H1 (cell line): ENCODE measurements around the gene BEND4. TPM values are rescaled to one million over a fixed set of nuclear protein-coding genes. Genes with fewer than 3 reads are reported as not detected.

Experiments
- CTCF ChIA-PET: fragments of 300-600 bp; sonication (Branson Sonifier 250); formaldehyde crosslinking; loops from one replicate; lab custom pipeline; 2021; ENCODE audit not compliant: partially characterized antibody; lab: Charles Lee
- POLR2A ChIA-PET: fragments of 300-600 bp; sonication (Branson Sonifier 250); formaldehyde crosslinking; loops from one replicate; lab custom pipeline; 2021; ENCODE audit warnings: inconsistent platforms; ENCODE audit not compliant: partially characterized antibody; lab: Charles Lee
- DNase-seq, 2 experiments: peaks; one replicate each; pipeline versions ENCODE4 v3.0.0 to v3.0.0-alpha.2; 2010 to 2022; ENCODE audit warnings: low spot score in 2 of 2, low read depth in 1 of 2, mixed read lengths in 1 of 2
- FAIRE-seq: peaks from 2 replicates; lab custom pipeline; 2011; peaks lifted over from hg19 to GRCh38; lab: Jason Lieb, UNC
- H2AFZ ChIP-seq: 2 replicates; pipeline ENCODE4 v1.8.1; 2012; ENCODE audit warnings: low read length, inconsistent platforms
- H2AK5ac ChIP-seq: 2 replicates; pipeline ENCODE4 v1.6.1; 2013; ENCODE audit warnings: low read depth, low read length
- H2BK120ac ChIP-seq: replicated peaks from 2 replicates; pipeline ENCODE3; 2013; ENCODE audit warnings: low read depth, low read length, inconsistent platforms
- H2BK12ac ChIP-seq: 2 replicates; pipeline ENCODE4 v1.6.1; 2013; ENCODE audit warnings: low read depth, low read length
- H2BK15ac ChIP-seq: 2 replicates; pipeline ENCODE4 v1.6.1; 2013; ENCODE audit warnings: low read length
- H2BK20ac ChIP-seq: 2 replicates; pipeline ENCODE4 v1.6.1; 2013; ENCODE audit warnings: low read length
- H2BK5ac ChIP-seq: 2 replicates; pipeline ENCODE4 v1.6.1; 2013; ENCODE audit warnings: low read depth, low read length
- H3K14ac ChIP-seq: 2 replicates; pipeline ENCODE4 v1.6.1; 2013; ENCODE audit warnings: inconsistent platforms; ENCODE audit not compliant: insufficient read length
- H3K18ac ChIP-seq: 2 replicates; pipeline ENCODE4 v1.6.1; 2013; ENCODE audit warnings: low read length; ENCODE audit errors: extremely low read depth
- H3K23ac ChIP-seq: 2 replicates; pipeline ENCODE4 v1.6.1; 2013; ENCODE audit warnings: inconsistent platforms; ENCODE audit not compliant: insufficient read length
- H3K23me2 ChIP-seq: 2 replicates; pipeline ENCODE4 v1.6.1; 2013; ENCODE audit warnings: low read depth, low read length
- H3K27ac ChIP-seq: 2 replicates; pipeline ENCODE4 v1.6.1; 2011; ENCODE audit warnings: low read depth, low read length, inconsistent platforms
- H3K27me3 ChIP-seq, 4 experiments: replicated peaks in 1 of 4; 1 replicate in 1 of 4; 2 replicates in 3 of 4; pipeline versions ENCODE4 v1.6.1 to v1.8.1; 2011 to 2013; ENCODE audit warnings: low read length in 3 of 4, mild to moderate bottlenecking in 3 of 4, inconsistent platforms in 2 of 4, mixed read lengths in 2 of 4, moderate library complexity in 1 of 4; ENCODE audit not compliant: control insufficient read depth in 3 of 4, insufficient read depth in 3 of 4; ENCODE audit errors: extremely low read depth in 1 of 4
- H3K36me3 ChIP-seq, 4 experiments: 2 replicates each; pipeline versions ENCODE4 v1.6.1 to v1.8.1; 2011 to 2013; ENCODE audit warnings: mild to moderate bottlenecking in 4 of 4, low read length in 3 of 4, moderate library complexity in 2 of 4, control low read depth in 1 of 4, inconsistent platforms in 1 of 4; ENCODE audit not compliant: insufficient read depth in 4 of 4, control insufficient read depth in 2 of 4
- H3K4ac ChIP-seq: replicated peaks from 2 replicates; pipeline ENCODE3; 2013; ENCODE audit warnings: low read length, low read depth, mixed read lengths, inconsistent platforms; ENCODE audit not compliant: insufficient read length
- H3K4me1 ChIP-seq, 4 experiments: replicated peaks in 1 of 4; 1 replicate in 1 of 4; 2 replicates in 3 of 4; pipeline versions ENCODE4 v1.6.1 to v1.8.1; 2011 to 2013; ENCODE audit warnings: low read length in 3 of 4, inconsistent platforms in 2 of 4, mixed read lengths in 1 of 4; ENCODE audit not compliant: insufficient read depth in 4 of 4, control insufficient read depth in 3 of 4
- H3K4me2 ChIP-seq, 2 experiments: 2 replicates each; pipeline versions ENCODE4 v1.6.1 to v1.8.1; 2011 to 2013; ENCODE audit warnings: low read depth in 2 of 2, low read length in 2 of 2, control low read depth in 1 of 2, inconsistent platforms in 1 of 2, mild to moderate bottlenecking in 1 of 2; ENCODE audit not compliant: insufficient read depth in 1 of 2
- H3K4me3 ChIP-seq, 4 experiments: fragments of 200-600, 300-600 bp in 1 of 4; sonication (generic), shearing (Covaris generic), sonication (Bioruptor Twin) in 1 of 4; 2 replicates each; pipeline versions ENCODE4 v1.5.1 to v1.8.1; 2011 to 2016; ENCODE audit warnings: low read length in 4 of 4, low read depth in 3 of 4, control low read depth in 2 of 4, inconsistent platforms in 2 of 4, mild to moderate bottlenecking in 2 of 4, mixed read lengths in 1 of 4, moderate library complexity in 1 of 4; ENCODE audit not compliant: insufficient read depth in 2 of 4; ENCODE audit errors: extremely low read depth in 1 of 4
- H3K56ac ChIP-seq: replicated peaks from 2 replicates; pipeline ENCODE3; 2013; ENCODE audit warnings: low read depth, mild to moderate bottlenecking, mixed read lengths, low read length, inconsistent platforms; ENCODE audit not compliant: insufficient read length
- H3K79me1 ChIP-seq: 2 replicates; pipeline ENCODE4 v1.6.1; 2013; ENCODE audit warnings: low read depth, low read length, control low read depth
- H3K79me2 ChIP-seq, 2 experiments: 2 replicates each; pipeline versions ENCODE4 v1.6.1 to v1.8.1; 2012 to 2013; ENCODE audit warnings: low read length in 2 of 2, mild to moderate bottlenecking in 2 of 2, inconsistent platforms in 1 of 2; ENCODE audit not compliant: insufficient read depth in 2 of 2, control insufficient read depth in 1 of 2
- H3K9ac ChIP-seq, 4 experiments: replicated peaks in 1 of 4; 1 replicate in 1 of 4; 2 replicates in 3 of 4; pipeline versions ENCODE4 v1.6.1 to v1.8.1; 2011 to 2013; ENCODE audit warnings: low read depth in 3 of 4, low read length in 3 of 4, control low read depth in 2 of 4, mild to moderate bottlenecking in 2 of 4, moderate library complexity in 2 of 4, inconsistent platforms in 1 of 4; ENCODE audit errors: extremely low read depth in 1 of 4
- H3K9me3 ChIP-seq, 2 experiments: 2 replicates each; pipeline versions ENCODE4 v1.6.1 to v1.8.1; 2012 to 2013; ENCODE audit warnings: mild to moderate bottlenecking in 2 of 2, moderate library complexity in 2 of 2, control low read depth in 1 of 2, inconsistent platforms in 1 of 2, low read depth in 1 of 2, low read length in 1 of 2, mixed read lengths in 1 of 2; ENCODE audit not compliant: insufficient read depth in 2 of 2
- H4K20me1 ChIP-seq, 2 experiments: replicated peaks in 1 of 2; 2 replicates each; pipeline versions ENCODE3 to v1.8.1; 2011 to 2013; ENCODE audit warnings: inconsistent platforms in 2 of 2, low read length in 2 of 2, mild to moderate bottlenecking in 1 of 2; ENCODE audit not compliant: insufficient read depth in 2 of 2, control insufficient read depth in 1 of 2
- H4K5ac ChIP-seq: 2 replicates; pipeline ENCODE4 v1.6.1; 2013; ENCODE audit warnings: low read length, low read depth, mixed read lengths, inconsistent platforms; ENCODE audit not compliant: insufficient read length
- H4K8ac ChIP-seq: 2 replicates; pipeline ENCODE4 v1.8.0; 2013; ENCODE audit warnings: mild to moderate bottlenecking, moderate library complexity, low read length, inconsistent platforms; ENCODE audit not compliant: insufficient read depth; ENCODE audit errors: extremely low read depth
- H4K91ac ChIP-seq: replicated peaks from 2 replicates; pipeline ENCODE3; 2013; ENCODE audit warnings: low read length, mixed read lengths, inconsistent platforms; ENCODE audit not compliant: insufficient read length
- BCL11A ChIP-seq, 2 experiments: IDR thresholded peaks; one replicate each; pipeline ENCODE4 v1.6.1; 2011; ENCODE audit warnings: low read depth in 2 of 2, low read length in 2 of 2, mild to moderate bottlenecking in 2 of 2
- CTBP2 ChIP-seq: IDR thresholded peaks from 2 replicates; pipeline ENCODE4 v1.7.0; 2011; ENCODE audit warnings: borderline replicate concordance, mild to moderate bottlenecking, moderate library complexity, mixed read lengths, low read length; ENCODE audit not compliant: insufficient read depth, insufficient read length
- EGR1 ChIP-seq: IDR thresholded peaks from 2 replicates; pipeline ENCODE4 v1.6.1; 2011; ENCODE audit warnings: low read depth, low read length, borderline replicate concordance
- EP300 ChIP-seq, 2 experiments: IDR thresholded peaks; 1 replicate in 1 of 2; 2 replicates in 1 of 2; pipeline ENCODE4 v1.6.1; 2011 to 2012; ENCODE audit warnings: low read depth in 2 of 2, low read length in 2 of 2, mild to moderate bottlenecking in 2 of 2, borderline replicate concordance in 1 of 2, inconsistent platforms in 1 of 2, moderate library complexity in 1 of 2
- FOSL1 ChIP-seq: IDR thresholded peaks from 2 replicates; pipeline ENCODE4 v1.6.1; 2011; ENCODE audit warnings: mild to moderate bottlenecking, low read depth, low read length, moderate library complexity; ENCODE audit not compliant: insufficient read depth
- KDM1A ChIP-seq: fragments of 200-600, 300-600 bp; sonication (generic); IDR thresholded peaks from 2 replicates; pipeline ENCODE4 v1.7.1; 2016; ENCODE audit warnings: mild to moderate bottlenecking, low read length, borderline replicate concordance
- POU5F1 ChIP-seq: IDR thresholded peaks from 2 replicates; pipeline ENCODE4 v1.6.1; 2011; ENCODE audit warnings: low read depth, mild to moderate bottlenecking, low read length, moderate library complexity
- RAD21 ChIP-seq, 2 experiments: IDR thresholded peaks in 1 of 2; conservative IDR thresholded peaks in 1 of 2; 2 replicates each; pipeline ENCODE4 v1.6.1; 2011; ENCODE audit warnings: low read depth in 2 of 2, low read length in 2 of 2, improper control_type of control experiment in 1 of 2, inconsistent platforms in 1 of 2, mild to moderate bottlenecking in 1 of 2, moderate library complexity in 1 of 2
- RFX5 ChIP-seq: IDR thresholded peaks from 2 replicates; pipeline ENCODE4 v1.6.1; 2011; ENCODE audit warnings: low read depth, low read length, improper control_type of control experiment, borderline replicate concordance
- SP2 ChIP-seq: IDR thresholded peaks from 2 replicates; pipeline ENCODE4 v1.6.1; 2012; ENCODE audit warnings: mild to moderate bottlenecking, low read length, inconsistent platforms
- SP4 ChIP-seq: IDR thresholded peaks from 2 replicates; pipeline ENCODE4 v1.6.1; 2012; ENCODE audit warnings: low read length, inconsistent platforms
- TBP ChIP-seq: IDR thresholded peaks from 2 replicates; pipeline ENCODE4 v1.6.1; 2011; ENCODE audit warnings: low read depth, low read length, improper control_type of control experiment
- ZNF274 ChIP-seq: IDR thresholded peaks from 2 replicates; pipeline ENCODE4 v1.7.0; 2012; ENCODE audit warnings: low read length, borderline replicate concordance; ENCODE audit errors: extremely low read depth
- WGBS, 2 experiments: shearing (Covaris generic) in 1 of 2; methylation state at CpG; one replicate each; pipeline versions ENCODE4 v1.1.6 to v1.1.7; 2013 to 2015; ENCODE audit warnings: low lambda C conversion rate in 2 of 2, mixed read lengths in 2 of 2, inconsistent platforms in 1 of 2, low coverage in 1 of 2, missing lambda C conversion rate in 1 of 2; ENCODE audit not compliant: insufficient replicate concordance in 2 of 2, insufficient coverage in 1 of 2, insufficient read length in 1 of 2; ENCODE audit errors: extremely low coverage in 1 of 2, missing lambda C conversion rate in 1 of 2; 5-methylcytosine and 5-hydroxymethylcytosine counted together
- polyA plus RNA-seq, 7 experiments: library from polyadenylated mRNA; depleted of rRNA in 3 of 7; stranded (reverse) in 5 of 7; unstranded in 2 of 7; fragments of >200 nt in 5 of 7; fragments of 200-250 nt in 2 of 7; gene quantifications; 1 replicate in 5 of 7; 2 replicates in 1 of 7; 4 replicates in 1 of 7; pipeline versions ENCODE4 v1.2.1 to v1.2.3, GENCODE V29; 2011 to 2013; ENCODE audit warnings: missing spikeins in 2 of 7, mixed read lengths in 2 of 7
- total RNA-seq: library from RNA; stranded (reverse); fragmentation: NEBNext Ultra II Directional; extraction: Animal tissue kit (Norgen Biotek cat#: 25700); gene quantifications from 2 replicates; pipeline ENCODE4 v1.2.1, GENCODE V29; 2021

BEND4 gene
- total and polyA plus RNA-seq, 2 of the 8 experiments (the other 6 are each of a cell fraction or from before 2014, with no cell fraction given): 12.2 to 45.4 TPM

- ChIA-PET CTCF (no interaction called here), POLR2A (no interaction called here)
- no peaks in the 10 kb centered on the region for H3K27me3 ChIP-seq
- H2BK15ac ChIP-seq: no peak overlapping the region
- no peak overlapping the region for H3K9ac ChIP-seq
- no peak for DNase-seq
- no peak overlapping the region for H3K14ac ChIP-seq
- no peak overlapping the region for H2BK12ac ChIP-seq
- no peaks in the 10 kb centered on the region for H3K79me2 ChIP-seq
- no peak overlapping the region for H4K8ac ChIP-seq
- H3K23me2 ChIP-seq: no peaks in the 10 kb centered on the region
- H2AFZ ChIP-seq: no peak overlapping the region
- WGBS, 2 experiments: 95% methylated on average over 8 of the region's 8 CpGs; no CpG with 5 or more reads in 1 of the 2 experiments
- no peak overlapping the region for H3K56ac ChIP-seq
- no peak overlapping the region for H4K5ac ChIP-seq
- H3K9me3 ChIP-seq: no peaks in the 10 kb centered on the region
- no peak overlapping the region for H4K91ac ChIP-seq
- no peak overlapping the region for H3K4me3 ChIP-seq
- H3K18ac ChIP-seq: no peak overlapping the region
- H3K79me1 ChIP-seq: no peaks in the 10 kb centered on the region
- H2BK20ac ChIP-seq: no peak overlapping the region
- H3K36me3 ChIP-seq: peaks cover 0 to 3% (median 0%) of the 10 kb centered on the region in 4 experiments; a peak in 1 of 8 replicates
- no peaks in the 10 kb centered on the region for H3K4me1 ChIP-seq
- no peak overlapping the region for H3K23ac ChIP-seq
- no peak overlapping the region for H3K4ac ChIP-seq
- H4K20me1 ChIP-seq: peaks cover 0 to 2% of the 10 kb centered on the region in 2 experiments
- H3K4me2 ChIP-seq: no peak overlapping the region
- no peak for FAIRE-seq
- no peak overlapping the region for H2BK5ac ChIP-seq
- H2BK120ac ChIP-seq: no peak overlapping the region
- H2AK5ac ChIP-seq: no peak overlapping the region
- TF ChIP-seq EGR1 (no peak), RFX5 (no peak), TBP (no peak), BCL11A (IDR thresholded peaks at IDR 0.05; ENCODE audit: low read depth in 2 of 2, low read length in 2 of 2) (no peak), KDM1A (no peak), SP2 (no peak), EP300 (IDR thresholded peaks at IDR 0.05; ENCODE audit: borderline replicate concordance in 1 of 2, low read depth in 2 of 2, low read length in 2 of 2) (no peak), POU5F1 (no peak), CTBP2 (no peak), SP4 (no peak), ZNF274 (no peak), RAD21 (IDR thresholded peaks at IDR 0.05 in 1 of 2, conservative IDR thresholded peaks at IDR 0.05 in 1 of 2; ENCODE audit: low read depth in 2 of 2, low read length in 2 of 2) (no peak), FOSL1 (no peak)
- no peak overlapping the region for H3K27ac ChIP-seq
Measured at GRCh38 chr4:42101446-42101975, 50.9 kb downstream of the BEND4 start.
